Adrenal gland (tissue), 12 donors: ENCODE results near the gene MACROD2. TPM values are rescaled to one million over a fixed set of nuclear protein-coding genes. Genes with fewer than 3 reads are reported as not detected.

Experiments
- DNase-seq, 7 donors: peaks; one replicate each; pipeline ENCODE4 v3.0.0-alpha.2; 2019 to 2020
- H3K27ac ChIP-seq, 5 donors: fragments of 200-600 bp; sonication (generic) in 4 of 5; 1 replicate in 3 of 5; 2 replicates in 2 of 5; pipeline versions ENCODE4 v1.5.1 to v1.8.0; 2016 to 2020; ENCODE audit warnings: mild to moderate bottlenecking in 1 of 5
- H3K27me3 ChIP-seq: fragments of 200-600 bp; 2 replicates; pipeline ENCODE4 v1.8.0; 2021
- H3K36me3 ChIP-seq, 2 donors: fragments of 200-600 bp; replicated peaks in 1 of 2; 1 replicate in 1 of 2; 2 replicates in 1 of 2; pipeline versions ENCODE4 v1.5.1 to v1.8.0; 2018 to 2022
- H3K4me1 ChIP-seq, 2 donors: fragments of 200-600 bp; replicated peaks in 1 of 2; 1 replicate in 1 of 2; 2 replicates in 1 of 2; pipeline versions ENCODE4 v1.5.1 to v1.8.0; 2018 to 2021
- H3K4me3 ChIP-seq, 4 donors: fragments of 200-600 bp; sonication (generic) in 3 of 4; one replicate each; pipeline ENCODE4 v1.5.1; 2016 to 2018
- H3K9me3 ChIP-seq, 3 donors: fragments of 200-600 bp; sonication (generic) in 1 of 3; replicated peaks in 1 of 3; 1 replicate in 2 of 3; 2 replicates in 1 of 3; pipeline versions ENCODE4 v1.5.1 to v1.8.0; 2016 to 2021
- CTCF ChIP-seq, 6 experiments: fragments of 450-650 bp in 4 of 6; fragments of 200-600 bp in 2 of 6; sonication (generic) in 1 of 6; IDR thresholded peaks; 1 replicate in 5 of 6; 2 replicates in 1 of 6; pipeline versions ENCODE4 v1.5.1 to v1.8.0; 2016 to 2021; ENCODE audit warnings: antibody characterized with exemption in 6 of 6, mild to moderate bottlenecking in 2 of 6, moderate library complexity in 1 of 6
- POLR2A ChIP-seq, 2 donors: fragments of 450-650 bp; IDR thresholded peaks; one replicate each; pipeline ENCODE4 v1.6.1; 2017; ENCODE audit warnings: antibody characterized with exemption in 2 of 2, mild to moderate bottlenecking in 2 of 2, moderate library complexity in 1 of 2
- WGBS, 4 donors: extraction: QIAGEN DNeasy Blood & Tissue Kit in 2 of 4; methylation state at CpG; one replicate each; pipeline versions ENCODE4 v1.1.5 to v1.1.7; 2013 to 2017; 5-methylcytosine and 5-hydroxymethylcytosine counted together
- intact Hi-C, 2 donors: fragments of 100-400 bp; cut with DNase I; formaldehyde crosslinking; loops; one replicate each; pipeline versions ENCODE4 v1.14.1 to v1.15.0; 2022 to 2023
- polyA plus RNA-seq, 3 donors: library from polyadenylated mRNA; stranded (reverse); fragments of 200-250 nt in 2 of 3; fragments of 350-450 nt in 1 of 3; fragmentation: Illumina TruSeq in 1 of 3; extraction: RNeasy Lipid Tissue Mini Kit (QIAGEN cat#74804) in 1 of 3; gene quantifications; one replicate each; pipeline ENCODE4 v1.2.3, GENCODE V29; 2013 to 2014
- total RNA-seq, 9 donors: library from RNA; depleted of rRNA in 4 of 9; stranded (reverse); fragments of >200 nt in 4 of 9; fragments of 120-200 nt in 1 of 9; fragmentation: NEBNext Ultra II Directional in 1 of 9; extraction: Animal tissue kit (Norgen Biotek cat#: 25700) in 1 of 9; gene quantifications; one replicate each; pipeline versions ENCODE4 v1.1.0 to v1.2.4, GENCODE V29; 2013 to 2023
- donor health status: healthy with polysubstance abuse.
- donor health status: Bipolar disorder and iron deficiency.
- donor health status: DM: yes; HTN: yes; CAD: no.
- donor health status: DM: no; HTN: no; CAD: no.
- donor health status: DM: no; HTN: no; CAD: no.
- donor health status: DM: yes; HTN: yes; CAD: no.

The MACROD2 gene
- total and polyA plus RNA-seq, 12 donors: 1.1 to 21.2 (median 6.4) TPM

- 82 to 93% (median 92%) methylated on average over 3 of the region's 3 CpGs for WGBS, 4 donors
- H3K4me3 ChIP-seq: no peak overlapping the region
- intact Hi-C loops: no loop called here
- no peaks in the 10 kb centered on the region for H3K36me3 ChIP-seq
- no peaks in the 10 kb centered on the region for H3K9me3 ChIP-seq
- no peaks in the 10 kb centered on the region for H3K27me3 ChIP-seq
- TF ChIP-seq POLR2A (IDR thresholded peaks at IDR 0.05) (no peak), CTCF (IDR thresholded peaks at IDR 0.05) (no peak)
- H3K4me1 ChIP-seq: no peaks in the 10 kb centered on the region
- H3K27ac ChIP-seq: no peak overlapping the region
- no peak for DNase-seq
These were observed 1788.7 kb downstream of the MACROD2 start for GRCh38 chr20:15784020-15784419.

GRCh38 chr20:15789079-15789478, 1793.8 kb downstream of the MACROD2 start:
- Histone ChIP-seq H3K9me3 (no peaks in the 10 kb centered on the region), H3K27ac (no peak overlapping the region), H3K4me1 (no peaks in the 10 kb centered on the region), H3K4me3 (no peak overlapping the region), H3K27me3 (no peaks in the 10 kb centered on the region), H3K36me3 (no peaks in the 10 kb centered on the region)
- no peak for DNase-seq
- WGBS, 4 donors: 61 to 78% (median 71%) methylated on average over 4 of the region's 4 CpGs
- intact Hi-C loops: no loop called here
- no peak for TF ChIP-seq CTCF (IDR thresholded peaks at IDR 0.05)
- TF ChIP-seq POLR2A (IDR thresholded peaks at IDR 0.05): no peak

- H3K9me3 ChIP-seq: no peaks in the 10 kb centered on the region
- no peaks in the 10 kb centered on the region for H3K36me3 ChIP-seq
- H3K27ac ChIP-seq: no peak overlapping the region
- TF ChIP-seq POLR2A (IDR thresholded peaks at IDR 0.05) (no peak), CTCF (IDR thresholded peaks at IDR 0.05) (no peak)
- 85 to 93% (median 91%) methylated on average over 7 of the region's 7 CpGs for WGBS, 4 donors
- DNase-seq: no peak
- intact Hi-C loops: no loop called here
- H3K4me1 ChIP-seq: no peaks in the 10 kb centered on the region
- no peak overlapping the region for H3K4me3 ChIP-seq
- no peaks in the 10 kb centered on the region for H3K27me3 ChIP-seq
These were observed 1797.5 kb downstream of the MACROD2 start for GRCh38 chr20:15792855-15793254.

GRCh38 chr20:15794409-15794808, 1799.1 kb downstream of the MACROD2 start:
- no peak for DNase-seq
- intact Hi-C loops: no loop called here
- WGBS, 4 donors: 84 to 90% (median 87%) methylated on average over 5 of the region's 5 CpGs
- no peak overlapping the region for H3K27ac ChIP-seq
- no peaks in the 10 kb centered on the region for H3K9me3 ChIP-seq
- H3K4me3 ChIP-seq: no peak overlapping the region
- H3K36me3 ChIP-seq: no peaks in the 10 kb centered on the region
- TF ChIP-seq POLR2A (IDR thresholded peaks at IDR 0.05) (no peak), CTCF (IDR thresholded peaks at IDR 0.05) (no peak)
- no peaks in the 10 kb centered on the region for H3K27me3 ChIP-seq
- no peaks in the 10 kb centered on the region for H3K4me1 ChIP-seq
